MCF 10A (cell line): ENCODE measurements around the gene ADAMTSL3. TPM values are rescaled to one million over a fixed set of nuclear protein-coding genes. Genes with fewer than 3 reads are reported as not detected.
A peak's percentile ranks its signal among the peaks of the same experiment; 100 is the strongest.

Source experiments
- BruUV-seq: library from RNA; stranded (reverse); fragments of 400-500 nt; replicated peaks from 2 replicates; lab custom pipeline; 2021; lab: Mats Ljungman, UMichigan
- CTCF ChIA-PET: fragments of 300-600 bp; sonication (Branson Sonifier 250); formaldehyde crosslinking; extraction: SDS; loops from one replicate; lab custom pipeline; 2021; ENCODE audit warnings: antibody characterized with exemption, inconsistent platforms; lab: Yijun Ruan, JAX
- POLR2A ChIA-PET: fragments of 300-600, 350-650 bp; sonication (Branson Sonifier 250); formaldehyde crosslinking; extraction: SDS; loops from one replicate; lab custom pipeline; 2020; ENCODE audit warnings: antibody characterized with exemption, inconsistent platforms; lab: Yijun Ruan, JAX
- DNase-seq: peaks from one replicate; pipeline ENCODE4 v3.0.0-alpha.2; 2018; ENCODE audit not compliant: unreplicated experiment
- H3K27ac Mint-ChIP-seq: one replicate; pipeline ENCODE4 v1.8.0; 2022; ENCODE audit warnings: mild to moderate bottlenecking, low read depth, mixed read lengths; ENCODE audit not compliant: unreplicated experiment
- H3K27me3 Mint-ChIP-seq: one replicate; pipeline ENCODE4 v1.8.0; 2022; ENCODE audit warnings: mixed read lengths; ENCODE audit not compliant: insufficient read depth, unreplicated experiment
- H3K36me3 Mint-ChIP-seq: one replicate; pipeline ENCODE4 v1.8.0; 2022; ENCODE audit warnings: mild to moderate bottlenecking, moderate library complexity, mixed read lengths; ENCODE audit not compliant: insufficient read depth, unreplicated experiment
- H3K4me1 Mint-ChIP-seq: one replicate; pipeline ENCODE4 v1.8.0; 2022; ENCODE audit warnings: mixed read lengths; ENCODE audit not compliant: insufficient read depth, unreplicated experiment
- H3K4me3 Mint-ChIP-seq: one replicate; pipeline ENCODE4 v1.8.0; 2022; ENCODE audit warnings: mild to moderate bottlenecking, moderate library complexity, mixed read lengths; ENCODE audit not compliant: unreplicated experiment
- H3K9me3 Mint-ChIP-seq: one replicate; pipeline ENCODE4 v1.8.0; 2022; ENCODE audit warnings: mixed read lengths; ENCODE audit not compliant: unreplicated experiment
- CTCF ChIP-seq: fragments of 200-600 bp; IDR thresholded peaks from one replicate; pipeline ENCODE4 v1.8.0; 2022; ENCODE audit warnings: antibody characterized with exemption, mild to moderate bottlenecking; ENCODE audit not compliant: unreplicated experiment
- intact Hi-C: fragments of 100-400 bp; cut with micrococcal nuclease; formaldehyde crosslinking; loops from 2 replicates; pipeline ENCODE4 v1.14.1; 2022
- total RNA-seq: library from RNA; stranded (reverse); gene quantifications from 2 replicates; pipeline ENCODE4 v1.2.3, GENCODE V29; 2022

The ADAMTSL3 gene
- total RNA-seq, 1 experiment from 2014 or later: 1.2 TPM

GRCh38 chr15:83866692-83867091, 212.8 kb downstream of the ADAMTSL3 start:
- no peak for DNase-seq
- no peak overlapping the region for H3K4me3 Mint-ChIP-seq
- H3K27me3 Mint-ChIP-seq: no peaks in the 10 kb centered on the region
- ChIA-PET CTCF (no interaction called here), POLR2A (no interaction called here)
- intact Hi-C loops: no loop called here
- peaks cover 5% of the 10 kb centered on the region for H3K36me3 Mint-ChIP-seq
- no peaks in the 10 kb centered on the region for H3K9me3 Mint-ChIP-seq
- peaks cover 4% of the 10 kb centered on the region for H3K4me1 Mint-ChIP-seq
- H3K27ac Mint-ChIP-seq: no peak overlapping the region
- no TSS peak for BruUV-seq
- TF ChIP-seq CTCF: no peak

- CTCF ChIA-PET: no interaction called here
- H3K36me3 Mint-ChIP-seq: peaks cover 5% of the 10 kb centered on the region
Measured at GRCh38 chr15:83869341-83869740, 215.4 kb downstream of the ADAMTSL3 start.

DNA sequence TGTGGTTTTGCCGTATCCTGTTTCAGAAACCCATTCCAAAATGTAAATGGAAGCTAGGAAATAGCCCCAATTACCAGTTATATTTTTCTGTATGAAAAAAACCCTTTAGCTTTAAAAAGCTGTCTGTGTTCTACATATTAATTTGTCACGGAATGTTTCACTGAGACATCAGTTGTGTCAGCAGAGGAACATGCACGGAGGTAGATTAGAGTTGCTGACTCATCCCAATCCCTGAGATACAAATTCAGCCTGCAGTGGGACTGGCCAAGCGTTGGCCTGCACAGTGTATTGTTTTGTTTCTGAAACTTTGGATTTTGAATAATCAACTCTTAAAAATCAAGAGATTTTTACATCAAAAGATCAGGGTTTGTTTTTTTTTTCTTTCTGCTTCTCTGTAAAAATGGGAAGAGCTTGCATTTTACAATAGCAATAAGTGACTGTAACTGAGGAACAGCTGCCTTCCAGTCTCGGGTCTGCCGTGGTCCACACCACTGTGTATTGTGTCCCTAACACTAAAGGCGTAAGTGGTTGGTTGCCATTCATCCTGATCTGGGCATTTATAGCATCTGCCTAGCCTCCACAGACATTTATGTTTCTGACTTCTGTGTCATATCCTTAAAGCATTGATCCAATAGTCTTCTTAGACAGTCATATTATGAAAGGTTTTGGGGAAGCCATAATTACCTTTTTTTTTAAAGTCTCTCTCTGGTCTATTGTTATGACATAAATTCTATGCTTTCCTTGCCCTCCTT, 218.1 kb downstream of the ADAMTSL3 start:
- BruUV-seq: no TSS peak
- no peak for TF ChIP-seq CTCF
- Mint-ChIP-seq H3K4me1 (peaks cover 13% of the 10 kb centered on the region), H3K36me3 (peaks cover 5% of the 10 kb centered on the region), H3K4me3 (no peak overlapping the region), H3K27me3 (no peaks in the 10 kb centered on the region), H3K27ac (peak overlapping the region; percentile 8), H3K9me3 (no peaks in the 10 kb centered on the region)
- intact Hi-C loops: no loop called here
- CTCF ChIA-PET: interaction anchor here (0.6 to 1.0 kb wide), 2 partner anchors 15 to 163 kb away, joined by 3 to 4 read pairs; no protein-coding TSS in a partner anchor
- peak; percentile 47 for DNase-seq
- POLR2A ChIA-PET: interaction anchor here (0.7 to 1.3 kb wide), 3 partner anchors 13 to 107 kb away, joined by 3 to 5 read pairs (median 4); no protein-coding TSS in a partner anchor

More at GRCh38 chr15:83869341-83869740, 215.4 kb downstream of the ADAMTSL3 start:
- Mint-ChIP-seq H3K27ac (no peak overlapping the region), H3K4me3 (no peak overlapping the region), H3K4me1 (peaks cover 13% of the 10 kb centered on the region), H3K9me3 (no peaks in the 10 kb centered on the region), H3K27me3 (no peaks in the 10 kb centered on the region)
- no TSS peak for BruUV-seq
- POLR2A ChIA-PET: no interaction called here
- intact Hi-C loops: no loop called here
- no peak for TF ChIP-seq CTCF
- DNase-seq: no peak

DNA sequence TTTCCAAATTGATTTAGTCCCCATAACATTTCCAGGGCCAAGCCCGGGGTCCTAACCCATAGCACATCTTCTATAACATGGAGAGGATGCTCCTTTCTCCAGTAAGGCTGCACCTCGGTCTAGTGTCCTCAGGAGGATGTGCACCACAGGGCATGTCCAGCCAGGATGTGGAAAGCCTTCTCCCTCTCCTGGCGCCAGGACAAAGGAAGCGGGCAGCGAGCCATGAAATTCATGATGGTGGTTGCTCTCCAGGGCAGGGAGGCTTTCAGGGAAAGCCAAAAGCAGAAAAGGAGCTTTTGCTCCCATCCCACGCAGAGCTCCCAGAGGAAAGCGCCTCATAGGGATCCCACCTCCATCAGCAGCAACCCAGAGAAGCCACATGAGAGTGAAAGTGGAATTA, 220.0 kb downstream of the ADAMTSL3 start:
- Mint-ChIP-seq H3K9me3 (no peaks in the 10 kb centered on the region), H3K4me3 (no peak overlapping the region), H3K27ac (no peak overlapping the region), H3K4me1 (peaks cover 13% of the 10 kb centered on the region), H3K36me3 (peaks cover under 1% of the 10 kb centered on the region), H3K27me3 (no peaks in the 10 kb centered on the region)
- intact Hi-C loops: no loop called here
- no peak for TF ChIP-seq CTCF
- ChIA-PET POLR2A (interaction anchor here (0.6 kb wide), 1 partner anchor 696 kb away, joined by 3 read pairs; no protein-coding TSS in a partner anchor), CTCF (no interaction called here)
- no peak for DNase-seq
- no TSS peak for BruUV-seq
